PC-3 (cell line): ENCODE results near the gene RBM10. TPM values are rescaled to one million over a fixed set of nuclear protein-coding genes. Genes with fewer than 3 reads are reported as not detected.

ENCODE experiments used
- ATAC-seq: fragments of 200-7000 bp; cut with Tn5 transposase; 2 replicates; pipeline ENCODE4 v1.9.1; 2020; ENCODE audit warnings: mild to moderate bottlenecking, moderate library complexity
- BruUV-seq: library from RNA; stranded (reverse); fragments of 400-500 nt; replicated peaks from 2 replicates; lab custom pipeline; 2021; lab: Mats Ljungman, UMichigan
- CTCF ChIA-PET: fragments of 300-600 bp; sonication (Branson Sonifier 250); formaldehyde crosslinking; loops from one replicate; lab custom pipeline; 2022; ENCODE audit warnings: antibody characterized with exemption; lab: Charles Lee
- POLR2A ChIA-PET: fragments of 300-600 bp; sonication (Branson Sonifier 250); formaldehyde crosslinking; loops from one replicate; lab custom pipeline; 2022; ENCODE audit warnings: antibody characterized with exemption; ENCODE audit not compliant: unreplicated experiment; lab: Charles Lee
- DNase-seq: peaks from one replicate; pipeline ENCODE4 v3.0.0-alpha.2; 2015
- H2AFZ ChIP-seq: fragments of 300-600 bp; sonication (generic); 2 replicates; pipeline ENCODE4 v1.6.0; 2016; ENCODE audit warnings: antibody characterized with exemption, low read length
- H3F3A ChIP-seq: fragments of 300-600 bp; sonication (generic); one replicate; pipeline ENCODE4 v1.6.0; 2017; ENCODE audit warnings: antibody characterized with exemption, low read length, control low read depth, mild to moderate bottlenecking; ENCODE audit not compliant: unreplicated experiment
- H3K27ac ChIP-seq: fragments of 300-600 bp; sonication (generic); 2 replicates; pipeline ENCODE4 v1.5.1; 2016; ENCODE audit warnings: mild to moderate bottlenecking, low read length
- H3K27me3 ChIP-seq: fragments of 300-600 bp; sonication (generic); 2 replicates; pipeline ENCODE4 v1.6.1; 2016; ENCODE audit warnings: low read length, mixed read lengths
- H3K36me3 ChIP-seq: fragments of 300-600 bp; sonication (generic); 2 replicates; pipeline ENCODE4 v1.6.1; 2016; ENCODE audit warnings: low read depth, mixed run types, low read length, mixed read lengths
- H3K4me1 ChIP-seq: fragments of 300-600 bp; sonication (generic); 2 replicates; pipeline ENCODE4 v1.5.1; 2016; ENCODE audit warnings: low read length; ENCODE audit not compliant: insufficient read depth
- H3K4me2 ChIP-seq: fragments of 300-600 bp; sonication (generic); 2 replicates; pipeline ENCODE4 v1.6.0; 2016; ENCODE audit warnings: low read length
- H3K4me3 ChIP-seq: fragments of 300-600 bp; sonication (generic); 2 replicates; pipeline ENCODE4 v1.5.1; 2016; ENCODE audit warnings: mild to moderate bottlenecking, low read length, mixed read lengths
- H3K79me2 ChIP-seq: fragments of 300-600 bp; sonication (generic); 2 replicates; pipeline ENCODE4 v1.6.1; 2017; ENCODE audit warnings: low read length, mixed read lengths
- H3K9ac ChIP-seq: fragments of 300-600 bp; sonication (generic); 2 replicates; pipeline ENCODE4 v1.6.0; 2016; ENCODE audit warnings: mild to moderate bottlenecking, low read length
- H3K9me2 ChIP-seq: fragments of 300-600 bp; sonication (generic); replicated peaks from 2 replicates; pipeline ENCODE4 v1.6.1; 2016; ENCODE audit warnings: mixed run types, low read length, mixed read lengths
- H3K9me3 ChIP-seq: fragments of 300-600 bp; sonication (generic); 2 replicates; pipeline ENCODE4 v1.6.1; 2016; ENCODE audit warnings: low read length, mixed read lengths
- H4K20me1 ChIP-seq: fragments of 300-600 bp; sonication (generic); 2 replicates; pipeline ENCODE4 v1.6.1; 2016; ENCODE audit warnings: low read length, mixed read lengths
- EZH2 ChIP-seq: fragments of 300-600 bp; sonication (generic); IDR thresholded peaks from one replicate; pipeline ENCODE4 v1.6.1; 2017; ENCODE audit warnings: antibody characterized with exemption, mild to moderate bottlenecking, low read length; ENCODE audit not compliant: unreplicated experiment
- EZH2phosphoT487 ChIP-seq: fragments of 300-600 bp; sonication (generic); IDR thresholded peaks from 2 replicates; pipeline ENCODE4 v1.6.1; 2018; ENCODE audit warnings: mild to moderate bottlenecking, antibody characterized with exemption, low read length, borderline replicate concordance
- intact Hi-C: fragments of 100-400 bp; cut with micrococcal nuclease; formaldehyde crosslinking; loops from 2 replicates; pipeline ENCODE4 v1.9.0; 2023
- total RNA-seq: library from RNA; depleted of rRNA; stranded (reverse); fragments of >200 nt; gene quantifications from 2 replicates; pipeline ENCODE4 v1.2.3, GENCODE V29; 2014
- TF ChIP-seq, protein P1 (sequence below): fragments of 300-600 bp; sonication (generic); conservative IDR thresholded peaks from 2 replicates; pipeline ENCODE4 v1.5.1; 2017; ENCODE audit warnings: antibody characterized with exemption, low read depth, mild to moderate bottlenecking, low read length

The RBM10 gene
- total RNA-seq, 1 experiment from 2014 or later: 71.5 TPM

DNA sequence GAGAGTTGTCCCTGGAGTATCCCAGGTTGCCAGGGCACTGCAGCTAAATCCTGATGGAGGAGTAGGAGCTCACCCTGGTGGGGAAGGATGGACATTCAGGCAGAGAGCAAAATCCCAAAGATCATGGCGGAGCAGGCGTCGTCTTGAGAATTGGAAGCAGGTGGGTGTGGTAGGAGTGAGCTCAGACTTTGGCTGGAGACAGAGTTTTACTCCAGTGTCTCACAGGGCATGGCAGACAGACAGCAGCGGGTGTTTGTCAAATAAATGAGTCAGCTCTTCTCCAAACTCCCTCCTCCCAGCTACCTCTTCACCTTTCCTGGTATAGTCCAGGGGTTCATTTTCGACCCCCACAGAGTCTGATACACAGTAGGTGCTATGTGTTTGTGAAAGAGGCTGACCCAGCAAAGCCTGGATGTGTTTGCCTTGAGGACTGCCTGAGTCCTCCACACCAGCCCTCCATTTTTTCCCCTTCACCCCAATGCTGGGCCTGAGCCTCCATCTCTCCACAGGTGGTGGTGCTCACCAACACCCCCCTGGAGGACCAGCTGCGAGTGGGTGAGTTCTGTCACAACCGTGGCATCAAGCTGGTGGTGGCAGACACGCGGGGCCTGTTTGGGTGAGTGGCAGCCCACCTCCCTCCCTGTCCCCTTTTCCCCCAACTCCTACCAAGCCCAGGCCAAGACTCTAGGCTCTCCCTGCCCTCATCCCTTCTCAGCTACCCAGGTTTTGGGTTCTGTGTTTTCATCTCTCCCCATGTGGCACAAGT is 55.5 kb downstream of the RBM10 start:
- peaks cover 65% of the 10 kb centered on the region for H3K36me3 ChIP-seq

GRCh38 chrX:47201345-47201944 is 56.4 kb downstream of the RBM10 start:
- intact Hi-C loops: no loop called here
- no TSS peak for BruUV-seq
- Histone ChIP-seq H3K4me3 (no peak overlapping the region), H3K9ac (no peak overlapping the region), H3F3A (peaks cover 4% of the 10 kb centered on the region), H3K27me3 (no peaks in the 10 kb centered on the region), H3K9me2 (no peaks in the 10 kb centered on the region), H3K79me2 (peaks cover 47% of the 10 kb centered on the region), H3K4me1 (peaks cover 23% of the 10 kb centered on the region), H3K4me2 (no peak overlapping the region), H3K36me3 (peaks cover 74% of the 10 kb centered on the region), H3K27ac (no peak overlapping the region), H3K9me3 (no peaks in the 10 kb centered on the region), H2AFZ (no peak overlapping the region), H4K20me1 (peaks cover 25% of the 10 kb centered on the region)
- ATAC-seq (no peak), DNase-seq (no peak)
- CTCF ChIA-PET: no interaction called here
- TF ChIP-seq EZH2: no peak
- no peak for TF ChIP-seq EZH2phosphoT487
- TF ChIP-seq, protein P1, sequence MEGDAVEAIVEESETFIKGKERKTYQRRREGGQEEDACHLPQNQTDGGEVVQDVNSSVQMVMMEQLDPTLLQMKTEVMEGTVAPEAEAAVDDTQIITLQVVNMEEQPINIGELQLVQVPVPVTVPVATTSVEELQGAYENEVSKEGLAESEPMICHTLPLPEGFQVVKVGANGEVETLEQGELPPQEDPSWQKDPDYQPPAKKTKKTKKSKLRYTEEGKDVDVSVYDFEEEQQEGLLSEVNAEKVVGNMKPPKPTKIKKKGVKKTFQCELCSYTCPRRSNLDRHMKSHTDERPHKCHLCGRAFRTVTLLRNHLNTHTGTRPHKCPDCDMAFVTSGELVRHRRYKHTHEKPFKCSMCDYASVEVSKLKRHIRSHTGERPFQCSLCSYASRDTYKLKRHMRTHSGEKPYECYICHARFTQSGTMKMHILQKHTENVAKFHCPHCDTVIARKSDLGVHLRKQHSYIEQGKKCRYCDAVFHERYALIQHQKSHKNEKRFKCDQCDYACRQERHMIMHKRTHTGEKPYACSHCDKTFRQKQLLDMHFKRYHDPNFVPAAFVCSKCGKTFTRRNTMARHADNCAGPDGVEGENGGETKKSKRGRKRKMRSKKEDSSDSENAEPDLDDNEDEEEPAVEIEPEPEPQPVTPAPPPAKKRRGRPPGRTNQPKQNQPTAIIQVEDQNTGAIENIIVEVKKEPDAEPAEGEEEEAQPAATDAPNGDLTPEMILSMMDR: no peak
- POLR2A ChIA-PET: interaction anchor here (0.5 to 0.6 kb wide), 3 partner anchors 11 to 159 kb away, joined by 4 to 5 read pairs (median 5); no protein-coding TSS in a partner anchor

More for the DNA sequence above, 55.5 kb downstream of the RBM10 start:
- ChIA-PET CTCF (interaction anchor here (0.5 to 1.2 kb wide), 13 partner anchors 9 to 338 kb away, joined by 3 to 9 read pairs (median 3); partner anchors contain the start of genes NDUFB11 and RBM10), POLR2A (interaction anchor here (0.6 to 1.0 kb wide), 4 partner anchors 9 to 77 kb away, joined by 3 to 9 read pairs (median 7); partner anchors contain the start of gene CDK16)
- TF ChIP-seq EZH2phosphoT487 (no peak), EZH2 (no peak)
- TF ChIP-seq, protein P1: peak; percentile 57
- Histone ChIP-seq H3K79me2 (peaks cover 56% of the 10 kb centered on the region), H3K4me2 (peak overlapping the region; percentile 60), H4K20me1 (peaks cover 31% of the 10 kb centered on the region), H2AFZ (no peak overlapping the region), H3K9me3 (no peaks in the 10 kb centered on the region), H3K27me3 (no peaks in the 10 kb centered on the region), H3K27ac (peak overlapping the region; percentile 76), H3K9me2 (no peaks in the 10 kb centered on the region), H3K4me3 (no peak overlapping the region), H3K9ac (0 out of 2 replicates have a peak overlapping the region, but pooled peaks have one; percentile 31), H3F3A (peaks cover 4% of the 10 kb centered on the region), H3K4me1 (peaks cover 32% of the 10 kb centered on the region)
- DNase-seq (peak; percentile 88), ATAC-seq (peak; percentile 93)
- no TSS peak for BruUV-seq
- intact Hi-C loops: no loop called here
